A673 (cell line): ENCODE measurements around the gene ITGA11. TPM values are rescaled to one million over a fixed set of nuclear protein-coding genes. Genes with fewer than 3 reads are reported as not detected.

Experiments used
- BruUV-seq: library from RNA; stranded (reverse); fragments of 400-500 nt; replicated peaks from 2 replicates; lab custom pipeline; 2021; lab: Mats Ljungman, UMichigan
- CTCF ChIA-PET: fragments of 300-600 bp; sonication (Branson Sonifier 250); formaldehyde crosslinking; loops from one replicate; lab custom pipeline; 2022; ENCODE audit warnings: antibody characterized with exemption; lab: Charles Lee
- POLR2A ChIA-PET: fragments of 300-600 bp; sonication (Branson Sonifier 250); formaldehyde crosslinking; loops from one replicate; lab custom pipeline; 2022; ENCODE audit warnings: antibody characterized with exemption; ENCODE audit not compliant: low non-redundant PET; lab: Charles Lee
- DNase-seq: peaks from one replicate; pipeline ENCODE4 v3.0.0-alpha.2; 2015; ENCODE audit warnings: low spot score
- H3K27ac ChIP-seq: fragments of 200-600 bp; sonication (generic); 2 replicates; pipeline ENCODE4 v1.5.1; 2016; ENCODE audit warnings: mixed run types, low read depth, mild to moderate bottlenecking, mixed read lengths, antibody characterized with exemption, low read length; ENCODE audit not compliant: poor library complexity, severe bottlenecking
- H3K27me3 ChIP-seq: fragments of 200-600 bp; sonication (generic); replicated peaks from 2 replicates; pipeline ENCODE4 v1.6.1; 2017; ENCODE audit warnings: mixed run types, low read depth, mild to moderate bottlenecking, mixed read lengths, antibody characterized with exemption, low read length; ENCODE audit not compliant: insufficient read depth, poor library complexity
- H3K36me3 ChIP-seq: fragments of 200-600 bp; sonication (generic); 2 replicates; pipeline ENCODE4 v1.6.1; 2016; ENCODE audit warnings: mixed run types, mild to moderate bottlenecking, mixed read lengths, antibody characterized with exemption, low read length; ENCODE audit not compliant: insufficient read depth, poor library complexity, severe bottlenecking
- H3K4me1 ChIP-seq: fragments of 200-600 bp; sonication (generic); 2 replicates; pipeline ENCODE4 v1.6.1; 2017; ENCODE audit warnings: mixed run types, mild to moderate bottlenecking, mixed read lengths, antibody characterized with exemption, low read length; ENCODE audit not compliant: insufficient read depth, poor library complexity, severe bottlenecking
- H3K4me3 ChIP-seq: fragments of 200-600 bp; sonication (generic); 2 replicates; pipeline ENCODE4 v1.5.1; 2016; ENCODE audit warnings: low read depth, mixed run types, mild to moderate bottlenecking, mixed read lengths, low read length; ENCODE audit not compliant: poor library complexity, severe bottlenecking
- H3K9me3 ChIP-seq: fragments of 200-600 bp; sonication (generic); 2 replicates; pipeline ENCODE4 v1.6.1; 2016; ENCODE audit warnings: mixed run types, low read depth, mild to moderate bottlenecking, mixed read lengths, antibody characterized with exemption, low read length; ENCODE audit not compliant: poor library complexity, severe bottlenecking
- CTCF ChIP-seq: fragments of 300-800, 200-600 bp; sonication (generic); conservative IDR thresholded peaks from 2 replicates; pipeline ENCODE4 v1.5.1; 2017; ENCODE audit warnings: low read depth, mild to moderate bottlenecking, antibody characterized with exemption, low read length, moderate library complexity, mixed read lengths
- EZH2 ChIP-seq: fragments of 200-600 bp; sonication (generic); IDR thresholded peaks from 2 replicates; pipeline ENCODE4 v1.6.1; 2017; ENCODE audit warnings: borderline replicate concordance, low read depth, mild to moderate bottlenecking, mixed read lengths, antibody characterized with exemption, low read length; ENCODE audit not compliant: poor library complexity, severe bottlenecking
- intact Hi-C: fragments of 100-400 bp; cut with micrococcal nuclease; formaldehyde crosslinking; loops from one replicate; pipeline ENCODE4 v1.10.0; 2022; ENCODE audit not compliant: unreplicated experiment
- total RNA-seq: library from RNA; stranded (reverse); gene quantifications from 2 replicates; pipeline ENCODE4 v1.2.3, GENCODE V29; 2021

The ITGA11 gene
- total RNA-seq, 1 experiment from 2014 or later, result 0.45 TPM

DNA sequence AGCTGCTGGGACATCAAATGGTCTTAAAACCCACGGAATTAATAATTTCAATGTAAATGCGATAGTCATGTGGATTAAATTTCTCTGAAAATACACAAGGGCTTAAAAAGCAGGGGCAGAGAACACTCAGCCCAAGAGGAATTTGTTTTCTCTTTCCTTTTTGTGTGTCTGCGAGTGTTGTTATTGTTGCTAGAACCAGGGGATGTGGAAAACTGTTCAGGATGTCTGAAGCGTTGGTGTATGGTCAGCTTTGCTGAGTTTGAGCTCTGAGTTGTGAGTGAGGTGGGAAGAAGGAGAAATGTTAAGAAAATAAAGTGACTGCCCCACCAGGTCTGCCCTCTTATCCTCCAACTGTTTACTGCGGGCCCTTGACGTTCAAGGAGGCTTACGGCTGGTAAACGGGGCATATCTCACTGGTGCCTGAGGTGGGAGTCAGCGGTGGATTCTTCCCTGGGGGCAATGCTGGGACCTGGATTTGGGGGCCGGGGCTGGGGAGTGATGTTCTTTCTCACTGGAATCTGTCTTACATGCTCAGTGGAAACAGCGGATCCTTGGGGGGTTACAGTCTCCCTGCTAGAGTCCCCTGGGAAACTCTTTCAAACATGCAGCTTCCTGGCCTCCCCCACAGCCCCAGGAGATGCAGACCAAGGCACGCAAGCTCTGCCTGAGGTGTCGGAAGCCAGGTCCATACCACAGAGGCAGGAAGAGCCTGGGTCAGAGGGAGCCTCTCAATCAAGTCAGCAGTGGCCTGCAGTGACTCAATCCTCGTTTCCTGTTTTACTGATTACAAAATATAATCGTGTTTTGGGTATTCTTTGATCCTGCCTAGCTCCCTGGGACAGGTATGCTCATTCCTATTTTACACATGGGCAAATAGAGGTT, 41.8 kb downstream of the ITGA11 start:
- Histone ChIP-seq H3K27me3 (no peaks in the 10 kb centered on the region), H3K9me3 (no peaks in the 10 kb centered on the region), H3K4me3 (no peak overlapping the region), H3K27ac (peak overlapping the region; percentile 37), H3K36me3 (no peaks in the 10 kb centered on the region), H3K4me1 (peaks cover 14% of the 10 kb centered on the region)
- POLR2A ChIA-PET, result no interaction called here
- DNase-seq, result peak; percentile 60
- no TSS peak for BruUV-seq
- TF ChIP-seq EZH2 (no peak), CTCF (no peak)
- CTCF ChIA-PET, result no interaction called here
- intact Hi-C loops, result no loop called here

GRCh38 chr15:68389041-68389930, 42.7 kb downstream of the ITGA11 start:
- Histone ChIP-seq H3K27ac (no peak overlapping the region), H3K27me3 (no peaks in the 10 kb centered on the region), H3K4me3 (no peak overlapping the region), H3K4me1 (peaks cover 14% of the 10 kb centered on the region), H3K36me3 (no peaks in the 10 kb centered on the region), H3K9me3 (no peaks in the 10 kb centered on the region)
- intact Hi-C loops, result no loop called here
- TF ChIP-seq EZH2 (no peak), CTCF (peak; percentile 24; the same call in 1 of the 2 replicates)
- peak; percentile 33 for DNase-seq
- ChIA-PET POLR2A (no interaction called here), CTCF (no interaction called here)
- no TSS peak for BruUV-seq

- Histone ChIP-seq H3K27me3 (no peaks in the 10 kb centered on the region), H3K36me3 (no peaks in the 10 kb centered on the region), H3K9me3 (peaks cover 5% of the 10 kb centered on the region), H3K4me1 (peaks cover 14% of the 10 kb centered on the region), H3K4me3 (no peak overlapping the region), H3K27ac (no peak overlapping the region)
- ChIA-PET CTCF (interaction anchor here (1.2 kb wide), 1 partner anchor 593 kb away, joined by 3 read pairs; no protein-coding TSS in a partner anchor), POLR2A (no interaction called here)
- intact Hi-C loops, result no loop called here
- BruUV-seq, result no TSS peak
- TF ChIP-seq EZH2, result no peak
- no peak for TF ChIP-seq CTCF
- DNase-seq, result no peak
Observed at GRCh38 chr15:68387381-68388143, 44.4 kb downstream of the ITGA11 start.
